DND-41 (cell line): ENCODE data around the gene KAZN.

Source experiments
- ATAC-seq: fragments of 200-7000 bp; cut with Tn5 transposase; 3 replicates; pipeline ENCODE4 v1.9.1; 2021; ENCODE audit warnings: low read depth; ENCODE audit not compliant: insufficient read depth
- DNase-seq: peaks from one replicate; pipeline ENCODE4 v3.0.0-alpha.2; 2020
- H2AFZ ChIP-seq: 2 replicates; pipeline ENCODE4 v1.6.0; 2012; ENCODE audit warnings: low read depth, low read length
- H3K27ac ChIP-seq: 2 replicates; pipeline ENCODE4 v1.5.1; 2012; ENCODE audit warnings: low read length, inconsistent platforms
- H3K27me3 ChIP-seq: fragments of 200-600 bp; sonication (generic); 2 replicates; pipeline ENCODE4 v1.6.0; 2012; ENCODE audit warnings: low read length, mild to moderate bottlenecking, inconsistent platforms; ENCODE audit not compliant: insufficient read depth, poor library complexity
- H3K36me3 ChIP-seq: 2 replicates; pipeline ENCODE4 v1.5.1; 2012; ENCODE audit warnings: low read length, inconsistent platforms; ENCODE audit not compliant: insufficient read depth
- H3K4me1 ChIP-seq: 2 replicates; pipeline ENCODE4 v1.5.1; 2012; ENCODE audit warnings: mild to moderate bottlenecking, low read length; ENCODE audit not compliant: insufficient read depth
- H3K4me2 ChIP-seq: 2 replicates; pipeline ENCODE4 v1.6.0; 2012; ENCODE audit warnings: mild to moderate bottlenecking, moderate library complexity, low read length, inconsistent platforms; ENCODE audit not compliant: insufficient read depth
- H3K4me3 ChIP-seq, 2 experiments: fragments of 200-600 bp in 1 of 2; shearing (Covaris generic) in 1 of 2; 2 replicates each; pipeline ENCODE4 v1.5.1; 2012 to 2016; ENCODE audit warnings: inconsistent platforms in 2 of 2, low read length in 2 of 2, mild to moderate bottlenecking in 2 of 2, low read depth in 1 of 2, moderate library complexity in 1 of 2
- H3K79me2 ChIP-seq: 2 replicates; pipeline ENCODE4 v1.6.0; 2012; ENCODE audit warnings: low read length, inconsistent platforms; ENCODE audit not compliant: insufficient read depth
- H3K9ac ChIP-seq: 2 replicates; pipeline ENCODE4 v1.6.0; 2012; ENCODE audit warnings: low read depth, mild to moderate bottlenecking, inconsistent platforms, low read length, moderate library complexity
- H3K9me3 ChIP-seq: 2 replicates; pipeline ENCODE4 v1.5.1; 2012; ENCODE audit warnings: low read length, moderate library complexity, mild to moderate bottlenecking, inconsistent platforms; ENCODE audit not compliant: insufficient read depth, severe bottlenecking
- H4K20me1 ChIP-seq: 2 replicates; pipeline ENCODE4 v1.6.0; 2012; ENCODE audit warnings: low read length; ENCODE audit not compliant: insufficient read depth
- CTCF ChIP-seq: IDR thresholded peaks from 2 replicates; pipeline ENCODE4 v1.5.1; 2012; ENCODE audit warnings: borderline replicate concordance, low read length, moderate library complexity, mild to moderate bottlenecking; ENCODE audit not compliant: poor library complexity, severe bottlenecking; ENCODE audit errors: extremely low read depth
- EZH2 ChIP-seq: IDR thresholded peaks from 3 replicates; pipeline ENCODE4 v1.6.1; 2012; ENCODE audit warnings: borderline replicate concordance, low read depth, mild to moderate bottlenecking, moderate library complexity, low read length, inconsistent platforms; ENCODE audit not compliant: severe bottlenecking

Gene KAZN

GRCh38 chr1:14909273-14909672 is 310.8 kb downstream of the KAZN start:
- Histone ChIP-seq H3K27me3 (no peaks in the 10 kb centered on the region), H3K4me1 (no peaks in the 10 kb centered on the region), H4K20me1 (peaks cover 7% of the 10 kb centered on the region), H3K9me3 (no peaks in the 10 kb centered on the region), H3K27ac (no peak overlapping the region), H3K36me3 (no peaks in the 10 kb centered on the region), H3K79me2 (no peaks in the 10 kb centered on the region), H3K4me2 (no peak overlapping the region), H2AFZ (no peak overlapping the region), H3K9ac (no peak overlapping the region), H3K4me3 (no peak overlapping the region)
- DNase-seq (no peak), ATAC-seq (no peak)
- TF ChIP-seq CTCF, result no peak
- TF ChIP-seq EZH2, result no peak

GRCh38 chr1:14909920-14910460 is 311.5 kb downstream of the KAZN start:
- Histone ChIP-seq H3K27me3 (no peaks in the 10 kb centered on the region), H3K36me3 (no peaks in the 10 kb centered on the region), H4K20me1 (peaks cover 7% of the 10 kb centered on the region), H2AFZ (no peak overlapping the region), H3K79me2 (no peaks in the 10 kb centered on the region), H3K27ac (no peak overlapping the region), H3K4me2 (no peak overlapping the region), H3K9me3 (no peaks in the 10 kb centered on the region), H3K9ac (no peak overlapping the region), H3K4me1 (no peaks in the 10 kb centered on the region), H3K4me3 (no peak overlapping the region)
- ATAC-seq, result no peak
- DNase-seq, result no peak
- no peak for TF ChIP-seq EZH2
- TF ChIP-seq CTCF, result no peak

- Histone ChIP-seq H3K9ac (no peak overlapping the region), H3K36me3 (no peaks in the 10 kb centered on the region), H3K4me2 (no peak overlapping the region), H3K4me1 (no peaks in the 10 kb centered on the region), H3K27me3 (no peaks in the 10 kb centered on the region), H4K20me1 (peaks cover 7% of the 10 kb centered on the region), H3K9me3 (no peaks in the 10 kb centered on the region), H2AFZ (no peak overlapping the region), H3K4me3 (no peak overlapping the region), H3K27ac (no peak overlapping the region), H3K79me2 (no peaks in the 10 kb centered on the region)
- no peak for TF ChIP-seq EZH2
- TF ChIP-seq CTCF, result no peak
- DNase-seq (no peak), ATAC-seq (no peak)
These were observed 312.7 kb downstream of the KAZN start for GRCh38 chr1:14910984-14911721.
